Activated CD8-positive, alpha-beta T cell treated with anti-CD3 and anti-CD28 coated beads for 36 hours (primary cell): ENCODE measurements around the gene MACF1. TPM values are rescaled to one million over a fixed set of nuclear protein-coding genes. Genes with fewer than 3 reads are reported as not detected.
A peak's percentile ranks its signal among the peaks of the same experiment; 100 is the strongest.

Source experiments
- ATAC-seq: fragments of 200-7000 bp; cut with Tn5 transposase; one replicate; pipeline ENCODE4 v1.10.0; 2021; ENCODE audit warnings: mild to moderate bottlenecking, moderate library complexity
- CTCF ChIA-PET: fragments of 350-600 bp; sonication (Branson Sonifier 250); formaldehyde crosslinking; loops from one replicate; lab custom pipeline; 2021; ENCODE audit warnings: antibody characterized with exemption; lab: Charles Lee
- POLR2A ChIA-PET: fragments of 350-600 bp; sonication (Branson Sonifier 250); formaldehyde crosslinking; loops from one replicate; lab custom pipeline; 2021; ENCODE audit warnings: antibody characterized with exemption; lab: Charles Lee
- DNase-seq: peaks from one replicate; pipeline ENCODE4 v3.0.0-alpha.2; 2020
- H3K27ac Mint-ChIP-seq: one replicate; pipeline ENCODE4 v1.8.0; 2021; ENCODE audit warnings: mild to moderate bottlenecking, mixed read lengths
- H3K27me3 Mint-ChIP-seq: one replicate; pipeline ENCODE4 v1.8.0; 2021; ENCODE audit warnings: mixed read lengths
- H3K36me3 Mint-ChIP-seq: one replicate; pipeline ENCODE4 v1.8.0; 2021; ENCODE audit warnings: low read depth, mixed read lengths
- H3K4me1 Mint-ChIP-seq: one replicate; pipeline ENCODE4 v1.8.0; 2021; ENCODE audit warnings: low read depth, mixed read lengths
- H3K4me3 Mint-ChIP-seq: one replicate; pipeline ENCODE4 v1.8.0; 2021; ENCODE audit warnings: mild to moderate bottlenecking, moderate library complexity, mixed read lengths
- H3K9me3 Mint-ChIP-seq: one replicate; pipeline ENCODE4 v1.8.0; 2021; ENCODE audit warnings: mixed read lengths
- CTCF ChIP-seq: fragments of 200-600 bp; IDR thresholded peaks from one replicate; pipeline ENCODE4 v1.8.0; 2022; ENCODE audit warnings: antibody characterized with exemption, mild to moderate bottlenecking
- intact Hi-C: fragments of 100-400 bp; cut with micrococcal nuclease; formaldehyde crosslinking; loops from one replicate; pipeline ENCODE4 v1.10.0; 2022
- total RNA-seq, 2 experiments: library from RNA; stranded (reverse); gene quantifications; one replicate each; pipeline ENCODE4 v1.2.3, GENCODE V29; 2021

The MACF1 gene
- total RNA-seq, 2 experiments from 2014 or later, result 201 to 215 TPM

DNA sequence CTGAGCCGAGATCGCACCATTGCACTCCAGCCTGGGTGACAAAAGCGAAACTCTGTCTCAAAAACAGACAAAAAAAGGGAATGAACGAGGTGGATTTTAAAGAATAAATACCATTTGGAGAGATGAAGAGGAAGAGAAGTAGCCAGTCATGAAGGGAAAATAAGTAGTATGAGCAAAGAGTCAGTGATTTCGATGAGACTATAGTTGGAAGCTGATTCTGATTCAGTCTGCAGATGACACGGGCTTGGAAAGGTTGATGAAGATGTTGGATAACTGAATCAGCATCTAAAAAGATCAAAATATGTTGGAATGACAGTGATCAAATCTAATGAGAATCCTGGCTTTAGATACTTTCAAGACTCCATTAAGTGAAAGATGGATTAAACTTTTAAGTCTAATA, 23.8 kb downstream of the MACF1 start:
- ChIA-PET CTCF (interaction anchor here (1.2 to 2.0 kb wide), 4 partner anchors 10 to 36 kb away, joined by 4 to 7 read pairs (median 6); no protein-coding TSS in a partner anchor), POLR2A (interaction anchor here (1.7 kb wide), 1 partner anchor 12 kb away, joined by 4 read pairs; no protein-coding TSS in a partner anchor)
- intact Hi-C loops, result no loop called here
- DNase-seq (no peak), ATAC-seq (no peak)
- Mint-ChIP-seq H3K27me3 (no peaks in the 10 kb centered on the region), H3K36me3 (peaks cover 46% of the 10 kb centered on the region), H3K4me1 (peaks cover 66% of the 10 kb centered on the region), H3K9me3 (no peaks in the 10 kb centered on the region), H3K4me3 (no peak overlapping the region), H3K27ac (no peak overlapping the region)
- no peak for TF ChIP-seq CTCF

DNA sequence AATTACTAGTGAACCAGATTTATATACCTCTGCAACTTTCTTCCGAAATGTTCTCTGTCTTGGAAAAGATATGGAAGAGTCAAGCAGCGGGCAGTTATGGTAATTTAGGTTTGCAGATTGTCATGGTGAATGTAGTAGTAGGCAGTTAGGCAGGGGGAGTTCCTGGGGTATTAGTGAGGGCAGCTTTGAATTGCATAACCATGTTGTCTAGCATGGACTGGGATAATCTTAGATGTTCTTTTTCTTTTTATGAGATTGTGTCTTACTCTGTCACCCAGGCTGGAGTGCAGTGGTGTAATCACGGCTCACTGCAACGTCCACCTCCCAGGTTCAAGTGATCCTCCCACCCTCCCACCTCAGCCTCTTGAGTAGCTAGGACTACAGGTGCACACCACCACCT, 25.0 kb downstream of the MACF1 start:
- intact Hi-C loops, result no loop called here
- CTCF ChIA-PET, result interaction anchor here (2.3 kb wide), 1 partner anchor 37 kb away, joined by 15 read pairs; no protein-coding TSS in a partner anchor
- Mint-ChIP-seq H3K36me3 (peaks cover 42% of the 10 kb centered on the region), H3K9me3 (no peaks in the 10 kb centered on the region), H3K4me3 (no peak overlapping the region), H3K27ac (peak overlapping the region; percentile 64), H3K27me3 (no peaks in the 10 kb centered on the region), H3K4me1 (peaks cover 59% of the 10 kb centered on the region)
- TF ChIP-seq CTCF, result no peak
- no peak for DNase-seq
- POLR2A ChIA-PET, result interaction anchor here (0.7 kb wide), 1 partner anchor 11 kb away, joined by 4 read pairs; no protein-coding TSS in a partner anchor
- ATAC-seq, result no peak

GRCh38 chr1:39230261-39231190, 26.0 kb downstream of the MACF1 start:
- no peak for TF ChIP-seq CTCF
- peak; percentile 72 for ATAC-seq
- ChIA-PET POLR2A (no interaction called here), CTCF (interaction anchor here (0.8 to 2.3 kb wide), 5 partner anchors 20 to 91 kb away, joined by 3 to 15 read pairs (median 4); partner anchors contain the start of gene MACF1)
- intact Hi-C loops, result no loop called here
- Mint-ChIP-seq H3K4me1 (peaks cover 56% of the 10 kb centered on the region), H3K9me3 (no peaks in the 10 kb centered on the region), H3K4me3 (peak overlapping the region; percentile 7), H3K27ac (peak overlapping the region; percentile 73), H3K27me3 (no peaks in the 10 kb centered on the region), H3K36me3 (peaks cover 44% of the 10 kb centered on the region)
- DNase-seq, result peak; percentile 32

DNA sequence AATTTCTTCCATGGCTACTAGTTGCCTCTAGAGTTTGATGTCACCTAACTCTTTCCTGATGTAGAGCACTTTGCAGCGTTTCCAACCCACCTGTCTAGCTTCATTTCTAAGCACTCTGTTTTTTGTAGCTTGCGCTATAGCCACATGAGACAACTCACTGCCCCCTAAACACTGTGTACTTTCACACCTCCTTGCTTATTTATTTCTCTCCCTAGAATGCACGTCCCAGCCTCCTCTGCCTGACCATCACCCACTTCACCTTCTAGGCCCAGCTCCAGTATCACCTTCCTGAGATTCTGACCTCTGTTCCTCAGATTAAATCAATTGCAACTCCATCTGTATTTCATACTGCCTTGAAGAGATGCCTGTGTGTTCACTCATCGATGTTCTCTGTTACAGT, 32.5 kb downstream of the MACF1 start:
- POLR2A ChIA-PET, result interaction anchor here (1.7 kb wide), 1 partner anchor 45 kb away, joined by 5 read pairs; no protein-coding TSS in a partner anchor
- ATAC-seq (no peak), DNase-seq (no peak)
- H3K4me1 Mint-ChIP-seq, result peaks cover 38% of the 10 kb centered on the region
- H3K9me3 Mint-ChIP-seq, result no peaks in the 10 kb centered on the region
- H3K4me3 Mint-ChIP-seq, result no peak overlapping the region
- no peaks in the 10 kb centered on the region for H3K27me3 Mint-ChIP-seq
- H3K36me3 Mint-ChIP-seq, result peaks cover 49% of the 10 kb centered on the region
- CTCF ChIA-PET, result interaction anchor here (1.2 to 2.7 kb wide), 4 partner anchors 11 to 53 kb away, joined by 3 to 11 read pairs (median 6); no protein-coding TSS in a partner anchor
- TF ChIP-seq CTCF, result no peak
- intact Hi-C loops, result no loop called here
- peak overlapping the region; percentile 3 for H3K27ac Mint-ChIP-seq
